ENCODE data around the gene FSD2. TPM values are rescaled to one million over a fixed set of nuclear protein-coding genes. Genes with fewer than 3 reads are reported as not detected.

Gene FSD2
- not detected in 2 replicates for total RNA-seq

GRCh38 chr15:82805994-82806406, at the start of gene FSD2:
FSD2 (minus strand) TSS chr15:82806069; CDS start chr15:82787390, 18,679 bp downstream.

GRCh38 chr15:82809308-82810060, 3.6 kb upstream of the FSD2 start, which contains the start of gene WHAMM:
WHAMM (plus strand) TSS chr15:82809628; CDS start chr15:82809727, 99 bp downstream.

GRCh38 chr15:82709421-82710207, 96.3 kb downstream of the FSD2 start, which contains the start of gene AP3B2:
AP3B2 (minus strand) TSS chr15:82709875; CDS start chr15:82709706, 169 bp downstream.

Other genes starting within 250 kb of the FSD2 start
- 21.4 and 26.9 TPM in 2 replicates for gene CPEB1, start 158.7 kb downstream of the FSD2 start, total RNA-seq
- gene AP3B2, start 96.2 kb downstream of the FSD2 start, total RNA-seq = 0.79 and 1.0 TPM in 2 replicates
- gene WHAMM, start 3.6 kb upstream of the FSD2 start, total RNA-seq = 2.0 and 2.5 TPM in 2 replicates
- gene HOMER2, start 146.7 kb upstream of the FSD2 start, total RNA-seq = 9.0 and 10.2 TPM in 2 replicates
- gene RAMAC, start 180.1 kb upstream of the FSD2 start, total RNA-seq = 28.5 and 33.4 TPM in 2 replicates
- 12.6 and 32.6 TPM in 2 replicates for gene C15orf40, start 205.6 kb upstream of the FSD2 start, total RNA-seq